Neural progenitor cell (in vitro differentiated cells): ENCODE data around the gene CFAP45. TPM values are rescaled to one million over a fixed set of nuclear protein-coding genes. Genes with fewer than 3 reads are reported as not detected.

Experiments
- DNase-seq: peaks from one replicate; pipeline ENCODE4 v3.0.0-alpha.2; 2016; ENCODE audit warnings: low spot score
- H2AFZ ChIP-seq: fragments of 200-600 bp; sonication (generic); replicated peaks from 2 replicates; pipeline ENCODE4 v1.6.1; 2016; ENCODE audit warnings: antibody characterized with exemption
- H3F3A ChIP-seq: fragments of 200-600 bp; sonication (generic); 2 replicates; pipeline ENCODE4 v1.6.1; 2016; ENCODE audit warnings: antibody characterized with exemption, low read depth
- H3K27ac ChIP-seq: fragments of 200-600 bp; sonication (generic); 2 replicates; pipeline ENCODE4 v1.5.1; 2016; ENCODE audit warnings: mild to moderate bottlenecking
- H3K27me3 ChIP-seq: fragments of 200-600 bp; sonication (generic); 2 replicates; pipeline ENCODE4 v1.6.1; 2016; ENCODE audit warnings: mild to moderate bottlenecking, moderate library complexity
- H3K36me3 ChIP-seq: fragments of 200-600 bp; sonication (generic); 2 replicates; pipeline ENCODE4 v1.5.1; 2016
- H3K4me1 ChIP-seq: fragments of 200-600 bp; sonication (generic); 2 replicates; pipeline ENCODE4 v1.6.1; 2016; ENCODE audit warnings: mixed run types
- H3K4me2 ChIP-seq: fragments of 200-600 bp; sonication (generic); 2 replicates; pipeline ENCODE4 v1.6.1; 2016
- H3K4me3 ChIP-seq: fragments of 200-600 bp; sonication (generic); 2 replicates; pipeline ENCODE4 v1.5.1; 2016
- H3K79me2 ChIP-seq: fragments of 200-600 bp; sonication (generic); 2 replicates; pipeline ENCODE4 v1.6.1; 2016; ENCODE audit warnings: low read depth
- H3K9ac ChIP-seq: fragments of 200-600 bp; sonication (generic); 2 replicates; pipeline ENCODE4 v1.6.1; 2016
- H3K9me3 ChIP-seq: fragments of 200-600 bp; sonication (generic); 2 replicates; pipeline ENCODE4 v1.5.1; 2016; ENCODE audit warnings: low read depth
- H4K20me1 ChIP-seq: fragments of 200-600 bp; sonication (generic); 2 replicates; pipeline ENCODE4 v1.6.1; 2016; ENCODE audit warnings: low read depth
- H3K27ac Mint-ChIP-seq: 3 replicates; pipeline ENCODE4 v1.8.0; 2021; ENCODE audit warnings: mixed read lengths
- H3K27me3 Mint-ChIP-seq: 2 replicates; pipeline ENCODE4 v1.8.0; 2022; ENCODE audit warnings: low read depth, mild to moderate bottlenecking, inconsistent platforms, moderate library complexity, mixed read lengths; ENCODE audit not compliant: insufficient read depth
- H3K36me3 Mint-ChIP-seq: 3 replicates; pipeline ENCODE4 v1.8.0; 2021; ENCODE audit warnings: mixed read lengths
- H3K4me1 Mint-ChIP-seq: 3 replicates; pipeline ENCODE4 v1.8.0; 2021; ENCODE audit warnings: mixed read lengths
- H3K4me3 Mint-ChIP-seq: 3 replicates; pipeline ENCODE4 v1.8.0; 2021; ENCODE audit warnings: mild to moderate bottlenecking, moderate library complexity, mixed read lengths
- H3K9me3 Mint-ChIP-seq: 3 replicates; pipeline ENCODE4 v1.8.0; 2020; ENCODE audit warnings: mixed read lengths
- EZH2 ChIP-seq: fragments of 200-600 bp; sonication (generic); IDR thresholded peaks from 2 replicates; pipeline ENCODE4 v1.6.1; 2017; ENCODE audit warnings: antibody characterized with exemption, mild to moderate bottlenecking, moderate library complexity
- EZH2phosphoT487 ChIP-seq: fragments of 200-600 bp; sonication (generic); IDR thresholded peaks from 2 replicates; pipeline ENCODE4 v1.6.1; 2017; ENCODE audit warnings: antibody characterized with exemption
- total RNA-seq: library from RNA; depleted of rRNA; stranded (reverse); fragments of >200 nt; gene quantifications from 2 replicates; pipeline ENCODE4 v1.2.3, GENCODE V29; 2015; ENCODE audit warnings: low replicate concordance
- TF ChIP-seq, protein P1 (sequence below): fragments of 200-600 bp; sonication (generic); IDR thresholded peaks from 2 replicates; pipeline ENCODE4 v1.5.1; 2017; ENCODE audit warnings: antibody characterized with exemption, mild to moderate bottlenecking

Gene CFAP45
- total RNA-seq, 1 donor from 2014 or later, result not detected

- no peak overlapping the region for H2AFZ ChIP-seq
- H3K4me2 ChIP-seq, result no peak overlapping the region
- no peaks in the 10 kb centered on the region for H3K36me3 ChIP-seq
- peaks cover 10% of the 10 kb centered on the region for H3K4me1 ChIP-seq
- H3K27me3 Mint-ChIP-seq, result peaks cover 29% of the 10 kb centered on the region
- no peaks in the 10 kb centered on the region for H3F3A ChIP-seq
- peaks cover 37% of the 10 kb centered on the region for H3K27me3 ChIP-seq
- no peak overlapping the region for H3K27ac ChIP-seq
- H3K9ac ChIP-seq, result no peak overlapping the region
- H3K4me1 Mint-ChIP-seq, result peaks cover 10% of the 10 kb centered on the region
- no peaks in the 10 kb centered on the region for H4K20me1 ChIP-seq
- no peak for TF ChIP-seq EZH2phosphoT487
- TF ChIP-seq, protein P1, sequence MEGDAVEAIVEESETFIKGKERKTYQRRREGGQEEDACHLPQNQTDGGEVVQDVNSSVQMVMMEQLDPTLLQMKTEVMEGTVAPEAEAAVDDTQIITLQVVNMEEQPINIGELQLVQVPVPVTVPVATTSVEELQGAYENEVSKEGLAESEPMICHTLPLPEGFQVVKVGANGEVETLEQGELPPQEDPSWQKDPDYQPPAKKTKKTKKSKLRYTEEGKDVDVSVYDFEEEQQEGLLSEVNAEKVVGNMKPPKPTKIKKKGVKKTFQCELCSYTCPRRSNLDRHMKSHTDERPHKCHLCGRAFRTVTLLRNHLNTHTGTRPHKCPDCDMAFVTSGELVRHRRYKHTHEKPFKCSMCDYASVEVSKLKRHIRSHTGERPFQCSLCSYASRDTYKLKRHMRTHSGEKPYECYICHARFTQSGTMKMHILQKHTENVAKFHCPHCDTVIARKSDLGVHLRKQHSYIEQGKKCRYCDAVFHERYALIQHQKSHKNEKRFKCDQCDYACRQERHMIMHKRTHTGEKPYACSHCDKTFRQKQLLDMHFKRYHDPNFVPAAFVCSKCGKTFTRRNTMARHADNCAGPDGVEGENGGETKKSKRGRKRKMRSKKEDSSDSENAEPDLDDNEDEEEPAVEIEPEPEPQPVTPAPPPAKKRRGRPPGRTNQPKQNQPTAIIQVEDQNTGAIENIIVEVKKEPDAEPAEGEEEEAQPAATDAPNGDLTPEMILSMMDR, result no peak
- no peak for TF ChIP-seq EZH2
- no peak overlapping the region for H3K27ac Mint-ChIP-seq
- no peaks in the 10 kb centered on the region for H3K79me2 ChIP-seq
- no peak for DNase-seq
- H3K36me3 Mint-ChIP-seq, result no peaks in the 10 kb centered on the region
- H3K4me3 ChIP-seq, result no peak overlapping the region
- H3K9me3 Mint-ChIP-seq, result no peaks in the 10 kb centered on the region
- no peak overlapping the region for H3K4me3 Mint-ChIP-seq
- H3K9me3 ChIP-seq, result no peaks in the 10 kb centered on the region
Observed at GRCh38 chr1:159849626-159850366, 50.2 kb downstream of the CFAP45 start.

DNA sequence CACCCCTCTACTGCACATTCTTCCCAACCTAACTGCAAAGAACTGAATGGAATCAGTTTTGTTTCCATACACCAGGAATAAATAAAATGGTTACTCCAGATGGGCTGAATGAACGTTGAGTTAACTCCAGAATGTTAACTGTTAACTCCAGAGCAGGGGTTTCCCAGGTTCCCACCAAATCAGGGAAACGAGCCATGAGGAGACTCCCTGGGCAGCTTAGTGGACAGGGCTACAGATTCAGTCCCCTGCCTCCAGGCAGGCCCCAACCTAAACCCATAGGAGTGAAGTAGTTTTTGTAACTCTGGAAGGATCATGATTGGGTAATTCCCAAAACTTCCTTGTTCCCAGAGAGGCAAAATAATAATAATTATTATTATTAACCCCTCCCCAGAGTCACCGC lies 51.6 kb downstream of the CFAP45 start:
- no peaks in the 10 kb centered on the region for H3K36me3 ChIP-seq
- H3K9me3 Mint-ChIP-seq, result no peaks in the 10 kb centered on the region
- H2AFZ ChIP-seq, result no peak overlapping the region
- no peak overlapping the region for H3K9ac ChIP-seq
- no peak for DNase-seq
- no peak overlapping the region for H3K4me2 ChIP-seq
- peaks cover 4% of the 10 kb centered on the region for H3K4me1 Mint-ChIP-seq
- H3K9me3 ChIP-seq, result no peaks in the 10 kb centered on the region
- no peak for TF ChIP-seq EZH2phosphoT487
- TF ChIP-seq EZH2, result no peak
- TF ChIP-seq, protein P1, result no peak
- no peak overlapping the region for H3K4me3 ChIP-seq
- H4K20me1 ChIP-seq, result no peaks in the 10 kb centered on the region
- peaks cover 25% of the 10 kb centered on the region for H3K27me3 Mint-ChIP-seq
- H3K27ac ChIP-seq, result no peak overlapping the region
- no peak overlapping the region for H3K4me3 Mint-ChIP-seq
- H3K4me1 ChIP-seq, result no peaks in the 10 kb centered on the region
- no peaks in the 10 kb centered on the region for H3K79me2 ChIP-seq
- H3K36me3 Mint-ChIP-seq, result no peaks in the 10 kb centered on the region
- H3F3A ChIP-seq, result no peaks in the 10 kb centered on the region
- H3K27ac Mint-ChIP-seq, result no peak overlapping the region
- H3K27me3 ChIP-seq, result peaks cover 23% of the 10 kb centered on the region

DNA sequence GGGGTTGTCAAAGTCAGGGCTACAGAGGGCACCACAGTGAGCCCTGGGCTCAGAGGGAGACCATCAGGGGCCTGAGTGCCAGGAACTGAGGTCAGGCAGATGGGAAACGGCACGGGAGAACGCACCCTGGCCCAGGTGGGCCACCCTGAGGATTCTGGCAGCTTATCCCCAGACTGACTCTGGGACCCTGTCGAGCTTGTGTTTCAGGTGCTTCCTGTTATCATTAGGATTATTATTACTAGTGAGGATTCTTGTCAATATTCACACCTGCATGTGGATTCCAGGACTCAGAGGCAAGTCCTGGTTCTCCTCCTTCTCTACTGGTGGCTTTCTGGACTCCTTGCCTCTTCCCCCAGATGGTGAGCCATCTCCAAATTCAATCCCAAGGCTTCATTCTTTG lies 52.7 kb downstream of the CFAP45 start:
- Histone ChIP-seq H3K9ac (no peak overlapping the region), H3K36me3 (no peaks in the 10 kb centered on the region), H3K9me3 (no peaks in the 10 kb centered on the region), H3K27ac (no peak overlapping the region), H2AFZ (no peak overlapping the region), H3K4me3 (no peak overlapping the region), H3K4me2 (no peak overlapping the region), H3K79me2 (no peaks in the 10 kb centered on the region), H3F3A (no peaks in the 10 kb centered on the region), H3K27me3 (peaks cover 12% of the 10 kb centered on the region), H3K4me1 (no peaks in the 10 kb centered on the region), H4K20me1 (no peaks in the 10 kb centered on the region)
- Mint-ChIP-seq H3K4me3 (no peak overlapping the region), H3K27ac (no peak overlapping the region), H3K9me3 (no peaks in the 10 kb centered on the region), H3K27me3 (peaks cover 20% of the 10 kb centered on the region), H3K36me3 (no peaks in the 10 kb centered on the region), H3K4me1 (peaks cover under 1% of the 10 kb centered on the region)
- TF ChIP-seq EZH2, result no peak
- TF ChIP-seq EZH2phosphoT487, result no peak
- TF ChIP-seq, protein P1, result no peak
- no peak for DNase-seq
